Amniotic stem cell (primary cell): ENCODE results near the gene MAGEB17.
"Not testable (repeated sequence)": the region's sequence is repeated elsewhere in the genome, so short reads cannot be mapped to it uniquely, and the experiment has no call there.

ENCODE experiments used
- DNase-seq: peaks from one replicate; lab custom pipeline; 2025; lab: John Stamatoyannopoulos, UW

Gene MAGEB17

DNA sequence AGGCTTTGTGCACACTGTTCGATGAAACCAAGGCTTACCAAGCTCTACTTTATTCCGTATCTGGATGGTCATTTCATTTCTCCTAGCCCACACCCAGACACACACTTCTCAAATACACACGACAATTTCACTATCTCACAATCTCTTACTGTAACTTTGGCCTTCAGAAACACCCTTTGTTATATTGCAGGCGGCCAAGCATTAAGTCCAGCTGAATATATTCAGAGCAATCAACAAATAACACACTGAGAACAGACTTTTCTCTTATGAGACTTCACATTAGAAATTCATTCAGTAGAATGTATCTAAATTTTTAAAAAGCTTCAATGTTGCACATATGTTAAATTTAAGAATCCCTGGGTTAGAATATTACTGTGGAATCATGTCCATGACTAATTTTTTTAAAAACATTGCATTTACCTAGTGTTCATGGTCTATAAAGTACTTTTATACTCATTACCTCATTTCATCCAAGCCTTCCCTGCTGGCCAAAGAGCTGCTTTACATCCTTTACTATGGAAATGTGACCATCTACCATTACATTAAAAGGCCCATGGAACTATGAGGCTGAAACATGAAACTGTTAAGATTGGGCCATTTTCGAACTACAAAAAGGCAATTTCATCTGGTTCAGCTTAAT, 10.5 kb upstream of the MAGEB17 start:
- DNase-seq, result no peak

DNA sequence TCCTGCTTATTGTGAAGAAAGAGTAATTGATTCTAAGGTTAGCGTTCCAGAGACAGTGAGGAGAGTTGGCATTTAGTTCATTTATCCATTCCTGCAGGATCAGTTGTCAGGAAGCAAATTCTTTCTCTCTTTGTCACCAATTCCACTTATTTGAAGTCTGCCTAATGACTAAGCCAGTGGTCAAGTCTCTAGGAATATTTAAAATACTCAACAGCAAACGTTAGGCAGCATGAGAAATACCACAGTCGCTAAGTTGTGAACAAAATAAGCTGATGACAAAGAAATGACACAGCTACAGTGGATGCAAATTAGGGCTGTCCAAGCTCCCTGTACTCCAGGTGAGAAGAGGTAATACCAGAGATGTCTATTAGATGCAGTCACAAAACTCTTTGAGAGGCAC, 6.6 kb upstream of the MAGEB17 start:
- DNase-seq, result peak; percentile 16

GRCh38 chrX:16161173-16161572, 6.1 kb upstream of the MAGEB17 start:
- not testable (repeated sequence) for DNase-seq

- DNase-seq, result no peak
Observed at GRCh38 chrX:16162391-16162790, 4.9 kb upstream of the MAGEB17 start.

DNA sequence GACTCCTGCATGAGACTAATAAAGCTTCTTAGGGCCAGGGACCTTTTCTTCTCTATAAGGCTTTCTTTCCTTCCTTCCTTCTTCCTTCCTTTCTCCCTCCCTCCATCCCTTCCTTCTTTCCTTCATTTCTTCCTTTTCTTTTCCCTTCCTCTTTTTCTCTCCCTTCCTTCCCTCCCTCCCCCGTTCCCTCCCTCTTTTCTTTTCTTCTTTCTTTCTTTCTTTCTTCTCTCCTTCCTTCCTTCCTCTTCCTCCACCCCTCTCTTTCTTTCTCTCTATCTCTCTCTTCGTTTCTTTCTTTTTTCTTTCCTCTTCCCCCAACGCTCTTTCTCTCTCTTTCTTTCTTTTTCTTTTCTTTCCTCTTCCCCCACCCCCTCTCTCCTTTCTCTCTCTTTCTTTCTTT, 2.5 kb upstream of the MAGEB17 start:
- no peak for DNase-seq

GRCh38 chrX:16171039-16171438, 3.8 kb downstream of the MAGEB17 start:
- DNase-seq, result no peak

DNA sequence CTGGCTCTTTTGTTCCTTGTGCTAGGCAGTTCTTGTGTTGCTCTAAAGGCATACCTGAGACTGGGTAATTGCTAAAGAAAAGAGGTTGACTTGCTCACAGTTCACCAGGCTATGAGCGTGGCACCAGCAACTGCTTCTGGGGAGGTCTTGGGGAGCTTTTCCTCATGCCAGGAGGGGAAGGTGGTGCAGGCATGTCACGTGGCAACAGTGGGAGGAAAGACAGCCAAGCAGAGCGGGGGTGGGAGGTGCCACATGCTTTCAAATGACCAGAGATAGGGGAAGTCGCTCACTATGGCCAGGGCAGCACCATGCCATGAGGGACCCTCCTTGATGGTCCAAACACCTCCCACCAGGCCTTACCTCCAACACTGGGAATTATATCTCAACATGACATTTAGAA, 4.7 kb downstream of the MAGEB17 start:
- DNase-seq, result no peak

DNA sequence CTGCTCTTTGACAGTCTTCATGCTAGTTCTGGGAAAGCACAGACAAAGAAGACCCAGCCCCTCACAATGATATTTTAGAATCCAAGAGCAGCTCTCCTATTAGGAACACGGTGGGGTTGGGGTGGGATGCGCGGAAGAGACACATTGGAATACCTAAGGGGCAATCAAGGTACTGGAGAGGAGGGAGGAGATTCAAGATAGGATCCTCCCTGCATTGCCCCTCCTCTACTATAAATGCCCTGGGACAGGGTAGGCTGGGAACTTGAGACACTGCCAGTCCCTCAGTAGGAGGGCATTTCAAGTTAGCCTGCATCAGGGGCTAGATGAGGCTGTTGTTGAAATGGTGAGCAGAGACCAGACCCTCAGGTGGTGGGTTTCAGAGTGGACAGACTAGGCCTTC, 5.1 kb downstream of the MAGEB17 start:
- no peak for DNase-seq

DNA sequence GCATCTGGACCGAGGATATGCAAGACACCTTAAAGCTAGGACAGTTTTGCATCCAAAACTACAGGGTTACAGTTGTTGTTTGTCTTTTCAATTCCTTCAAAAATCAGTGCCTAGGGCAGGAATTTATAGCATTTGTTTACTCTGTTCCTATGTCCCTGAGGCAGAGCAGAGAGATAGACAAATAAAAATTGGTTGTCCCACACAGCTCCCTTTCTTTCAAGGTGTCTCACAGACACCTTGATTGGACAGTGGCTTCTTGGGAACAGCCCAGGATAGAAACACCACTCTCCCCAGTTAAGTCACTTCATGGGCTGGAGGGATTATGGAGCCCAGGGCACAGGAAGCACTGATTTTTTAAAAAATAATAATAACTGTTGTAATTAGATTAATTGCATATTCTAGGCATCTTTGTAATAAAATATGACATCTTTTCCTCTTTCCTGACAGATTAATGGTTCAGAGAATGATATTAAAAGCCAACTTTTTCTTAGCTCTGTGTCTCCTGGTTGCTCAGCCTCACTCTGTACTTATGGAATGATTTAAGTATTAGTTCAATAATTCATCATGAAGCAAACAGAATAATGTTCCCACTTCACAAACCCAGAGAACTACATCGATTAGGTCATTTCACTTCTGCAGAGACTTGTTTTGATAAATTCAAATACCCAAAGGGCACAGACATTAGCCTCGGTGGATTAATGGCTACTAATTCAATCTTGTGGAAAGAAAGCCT, 8.2 kb downstream of the MAGEB17 start:
- DNase-seq, result no peak

DNA sequence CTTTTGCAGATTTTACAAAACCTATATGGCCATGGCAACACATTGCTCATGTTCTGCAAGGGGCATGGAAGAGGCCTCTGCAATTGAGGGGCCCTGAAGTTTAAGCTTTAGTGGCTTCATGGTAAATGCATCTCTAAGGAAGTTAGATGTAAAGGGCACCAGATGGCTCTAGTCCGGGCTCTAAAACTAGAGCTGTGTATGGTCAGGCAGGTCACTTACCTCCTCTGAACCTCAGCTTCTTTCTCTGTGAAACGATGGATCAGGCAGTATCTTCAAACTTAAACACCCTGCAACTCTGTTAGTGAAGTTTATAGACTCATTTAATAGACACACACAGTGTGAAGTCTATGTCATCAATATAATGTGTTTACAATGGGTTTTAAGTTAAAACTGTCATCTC, 10.0 kb downstream of the MAGEB17 start:
- no peak for DNase-seq

DNA sequence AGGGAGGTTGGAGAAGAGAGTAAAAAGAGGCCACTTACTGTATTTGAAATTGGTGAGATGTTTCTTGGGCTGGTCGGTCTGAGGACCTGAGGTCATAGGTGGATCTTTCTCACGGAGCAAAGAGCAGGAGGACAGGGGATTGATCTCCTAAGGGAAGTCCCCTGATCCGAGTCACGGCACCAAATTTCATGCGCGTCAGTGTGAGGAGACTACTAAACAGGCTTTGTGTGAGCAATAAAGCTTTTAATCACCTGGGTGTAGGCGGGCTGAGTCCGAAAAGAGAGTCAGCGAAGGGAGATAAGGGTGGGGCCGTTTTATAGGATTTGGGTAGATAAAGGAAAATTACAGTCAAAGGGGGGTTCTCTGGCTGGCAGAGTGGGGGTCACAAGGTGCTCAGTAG, 16.6 kb downstream of the MAGEB17 start:
- DNase-seq, result not testable (repeated sequence)

- DNase-seq, result peak; percentile 22
Observed at GRCh38 chrX:16185725-16186136, 18.4 kb downstream of the MAGEB17 start.

DNA sequence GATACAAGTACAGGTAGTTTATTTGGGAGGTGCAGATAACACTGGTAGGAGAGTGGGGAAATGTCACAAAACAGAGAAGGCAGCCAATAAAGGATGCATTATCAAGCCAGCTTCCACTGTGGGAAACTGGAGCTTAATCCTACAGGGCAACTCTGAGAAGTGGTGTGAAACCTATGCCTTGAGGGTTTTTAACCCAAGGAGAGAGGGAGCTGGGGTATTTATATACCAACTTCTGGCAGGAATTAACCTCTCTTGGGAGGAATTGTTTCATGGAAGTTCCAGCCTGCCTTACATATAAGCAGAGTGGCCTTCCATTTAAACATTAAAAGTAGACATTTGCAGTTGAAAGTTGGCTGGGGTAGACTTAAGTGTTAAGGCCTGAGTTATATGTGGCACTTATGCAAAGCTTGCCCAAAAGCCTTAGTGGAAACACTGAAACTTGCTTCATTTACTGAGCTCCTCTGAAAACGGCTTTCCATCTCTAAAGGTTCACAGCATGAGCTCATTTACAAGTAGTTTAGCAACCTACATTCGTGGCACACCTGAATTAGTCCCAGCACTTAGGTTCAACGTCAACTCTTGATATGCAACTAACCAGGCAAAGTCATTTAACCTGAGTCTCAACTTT, 19.2 kb downstream of the MAGEB17 start:
- no peak for DNase-seq

- DNase-seq, result no peak
Observed at GRCh38 chrX:16187024-16187760, 19.9 kb downstream of the MAGEB17 start.

- DNase-seq, result no peak
Observed at GRCh38 chrX:16188687-16189086, 21.4 kb downstream of the MAGEB17 start.

DNA sequence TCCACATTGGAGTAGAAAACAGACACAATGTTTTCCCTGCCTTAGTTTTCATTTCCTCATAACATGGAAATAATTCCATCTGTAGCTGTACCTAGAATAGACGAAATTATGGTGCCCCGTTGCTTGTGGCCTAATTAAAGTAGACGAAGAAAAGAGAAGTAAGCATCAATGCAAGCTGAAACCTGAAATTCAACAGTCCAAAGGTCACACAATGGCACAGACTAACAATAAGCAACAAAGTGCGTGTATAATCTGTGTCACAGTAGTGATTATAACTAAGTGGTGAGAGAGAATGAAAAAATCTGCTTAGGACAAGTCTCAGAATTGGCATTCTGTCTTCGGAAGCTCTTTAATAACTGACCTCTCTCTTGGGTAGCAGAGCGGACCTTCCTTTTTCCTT, 24.3 kb downstream of the MAGEB17 start:
- DNase-seq, result no peak

GRCh38 chrX:16196829-16197228, 29.5 kb downstream of the MAGEB17 start:
- no peak for DNase-seq

GRCh38 chrX:16199343-16199742, 32.1 kb downstream of the MAGEB17 start:
- no peak for DNase-seq

- no peak for DNase-seq
Observed at GRCh38 chrX:16202943-16203342, 35.7 kb downstream of the MAGEB17 start.

DNA sequence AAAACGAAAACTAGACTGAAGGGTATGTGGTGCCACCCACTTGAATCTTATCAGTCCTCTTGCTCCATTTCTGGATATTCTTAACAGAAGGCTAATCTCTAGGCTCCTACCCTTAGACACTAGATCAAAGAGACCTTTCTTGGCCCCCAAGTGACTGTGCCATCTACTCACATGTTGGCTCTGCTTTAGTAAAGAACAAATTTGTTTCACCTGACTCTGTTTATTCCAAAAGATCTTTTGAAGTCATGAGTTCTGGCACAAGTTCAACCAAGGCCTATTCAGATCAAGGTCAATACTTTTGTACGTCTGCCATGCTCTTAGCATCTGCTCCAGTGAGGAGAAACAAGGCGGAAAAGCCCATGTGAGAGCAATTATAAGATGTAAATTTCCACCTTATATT, 37.3 kb downstream of the MAGEB17 start:
- no peak for DNase-seq

DNA sequence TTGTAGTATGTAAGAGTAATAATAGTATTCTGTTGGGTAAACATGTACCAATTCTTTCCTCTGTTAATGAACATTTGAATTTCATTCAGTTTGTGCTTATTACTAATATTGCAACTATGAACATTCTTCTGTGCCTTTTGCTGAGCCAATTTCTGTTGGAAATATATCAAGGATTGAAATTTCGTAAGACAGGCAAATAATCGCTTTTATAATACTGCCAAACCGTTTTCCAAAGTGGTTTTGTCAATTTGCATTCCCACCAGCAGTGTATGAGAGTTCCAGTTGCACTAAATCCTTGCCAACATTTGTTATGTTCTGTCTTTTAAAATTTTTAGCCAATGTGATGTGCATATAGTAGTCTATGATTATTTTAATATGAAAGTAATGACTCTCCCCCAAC, 38.6 kb downstream of the MAGEB17 start:
- no peak for DNase-seq

DNA sequence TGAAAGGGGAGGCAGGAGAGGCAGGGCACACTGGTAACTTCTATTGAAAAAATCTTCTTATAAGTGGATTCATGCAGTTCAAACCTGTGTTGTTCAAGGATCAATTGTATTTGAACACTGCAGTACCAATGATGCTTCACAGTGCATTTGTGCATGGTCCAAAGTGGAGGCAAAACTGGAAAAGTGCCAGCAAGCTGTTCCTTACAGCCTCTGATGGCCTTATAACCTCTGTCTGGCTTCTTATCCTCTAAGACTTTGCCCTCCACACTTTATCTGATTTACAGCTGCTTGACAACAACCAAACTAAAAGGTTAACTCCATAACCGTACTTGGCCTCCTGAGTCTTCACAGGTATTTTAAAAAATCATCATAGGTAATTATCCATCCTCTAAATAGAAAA, 40.4 kb downstream of the MAGEB17 start:
- no peak for DNase-seq

DNA sequence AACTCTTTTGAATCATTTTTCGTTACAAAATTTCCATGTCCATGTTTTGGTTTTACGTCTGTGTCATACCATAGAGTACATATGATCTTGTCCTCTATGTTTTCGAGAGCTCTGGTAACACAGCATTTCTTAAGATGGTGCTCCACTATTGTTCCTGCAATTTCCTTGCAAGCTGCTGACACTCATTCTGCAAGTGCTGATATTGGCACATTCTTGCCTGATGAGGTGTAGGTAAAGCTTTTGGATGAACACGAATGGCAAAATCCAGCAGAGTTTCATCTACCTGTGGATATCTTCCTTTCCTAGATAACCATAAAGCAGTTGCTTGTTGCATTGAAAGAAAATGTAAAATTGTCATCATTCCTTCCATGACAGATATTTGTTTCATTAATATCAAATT, 41.3 kb downstream of the MAGEB17 start:
- DNase-seq, result no peak
